GM18951 (cell line): ENCODE results near the gene WIPI1.
"Not testable (repeated sequence)": the region's sequence is repeated elsewhere in the genome, so short reads cannot be mapped to it uniquely, and the experiment has no call there.

Experiments
- POLR2A ChIP-seq: IDR thresholded peaks from 4 replicates; pipeline ENCODE4 v1.6.1; 2011; ENCODE audit warnings: mild to moderate bottlenecking; ENCODE audit not compliant: insufficient read length, insufficient read depth; ENCODE audit errors: extremely low read depth
- in situ Hi-C: fragments of 300-500 bp; cut with MboI; formaldehyde crosslinking; loops from one replicate; pipeline ENCODE4 v1.12.0; 2022; ENCODE audit warnings: low sequenced_read_pairs, mixed read lengths, inconsistent platforms; ENCODE audit not compliant: unreplicated experiment

Gene WIPI1

GRCh38 chr17:68457168-68457538 lies at the start of gene WIPI1:
TSS of gene WIPI1 (minus strand) at chr17:68457496. CDS start at chr17:68457421, 75 bp downstream.
- in situ Hi-C loops = no loop called here
- peak; percentile 57 for TF ChIP-seq POLR2A

- no peak for TF ChIP-seq POLR2A
These were observed 48.7 kb upstream of the WIPI1 start for GRCh38 chr17:68505951-68506350.

GRCh38 chr17:68501074-68501473 lies 43.8 kb upstream of the WIPI1 start:
- no peak for TF ChIP-seq POLR2A
- in situ Hi-C loops = no loop called here

More at GRCh38 chr17:68505951-68506350, 48.7 kb upstream of the WIPI1 start:
- in situ Hi-C loops = no loop called here

GRCh38 chr17:68499587-68499986 lies 42.3 kb upstream of the WIPI1 start:
- no peak for TF ChIP-seq POLR2A
- in situ Hi-C loops = no loop called here

GRCh38 chr17:68498479-68499326 lies 41.4 kb upstream of the WIPI1 start:
- no peak for TF ChIP-seq POLR2A
- in situ Hi-C loops = no loop called here

GRCh38 chr17:68497885-68498319 lies 40.6 kb upstream of the WIPI1 start:
- in situ Hi-C loops = no loop called here
- TF ChIP-seq POLR2A = peak; percentile 24

GRCh38 chr17:68495081-68495480 lies 37.8 kb upstream of the WIPI1 start:
- in situ Hi-C loops = no loop called here

GRCh38 chr17:68492394-68493054 lies 35.2 kb upstream of the WIPI1 start:
- in situ Hi-C loops = not testable (repeated sequence)

More at GRCh38 chr17:68495081-68495480, 37.8 kb upstream of the WIPI1 start:
- no peak for TF ChIP-seq POLR2A

GRCh38 chr17:68491381-68492231 lies 34.3 kb upstream of the WIPI1 start:
- TF ChIP-seq POLR2A = no peak
- in situ Hi-C loops = no loop called here

- no peak for TF ChIP-seq POLR2A
- in situ Hi-C loops = no loop called here
These were observed 32.6 kb upstream of the WIPI1 start for GRCh38 chr17:68489919-68490318.

- in situ Hi-C loops = no loop called here
- TF ChIP-seq POLR2A = no peak
These were observed 27.2 kb upstream of the WIPI1 start for GRCh38 chr17:68484458-68484857.

GRCh38 chr17:68482576-68483041 lies 25.3 kb upstream of the WIPI1 start:
- in situ Hi-C loops = no loop called here

GRCh38 chr17:68480885-68481284 lies 23.6 kb upstream of the WIPI1 start:
- TF ChIP-seq POLR2A = no peak
- in situ Hi-C loops = no loop called here

More at GRCh38 chr17:68482576-68483041, 25.3 kb upstream of the WIPI1 start:
- no peak for TF ChIP-seq POLR2A
